Osteoblast (primary cell): ENCODE data around the gene COL1A1. TPM values are rescaled to one million over a fixed set of nuclear protein-coding genes. Genes with fewer than 3 reads are reported as not detected.

Experiments
- DNase-seq: peaks from one replicate; pipeline ENCODE4 v3.0.0; 2011; ENCODE audit warnings: low spot score, mixed read lengths; ENCODE audit not compliant: insufficient read length; ENCODE audit errors: missing footprints
- H2AFZ ChIP-seq: 2 replicates; pipeline ENCODE4 v1.6.0; 2011; ENCODE audit warnings: mild to moderate bottlenecking, low read length
- H3K27ac ChIP-seq: 2 replicates; pipeline ENCODE4 v1.5.1; 2011; ENCODE audit warnings: mild to moderate bottlenecking, low read depth, low read length, moderate library complexity
- H3K27me3 ChIP-seq: 2 replicates; pipeline ENCODE4 v1.6.0; 2012; ENCODE audit warnings: mild to moderate bottlenecking, control low read depth, inconsistent platforms, low read length, moderate library complexity; ENCODE audit not compliant: insufficient read depth
- H3K36me3 ChIP-seq: 2 replicates; pipeline ENCODE4 v1.5.1; 2011; ENCODE audit warnings: mild to moderate bottlenecking, low read length, control low read depth, moderate library complexity; ENCODE audit not compliant: insufficient read depth
- H3K4me1 ChIP-seq: 2 replicates; pipeline ENCODE4 v1.5.1; 2011; ENCODE audit warnings: mild to moderate bottlenecking, low read length, control low read depth, moderate library complexity; ENCODE audit not compliant: insufficient read depth
- H3K4me2 ChIP-seq: 2 replicates; pipeline ENCODE4 v1.6.0; 2011; ENCODE audit warnings: mild to moderate bottlenecking, low read length; ENCODE audit not compliant: insufficient read depth
- H3K4me3 ChIP-seq: fragments of 200-600 bp; sonication (generic); 3 replicates; pipeline ENCODE4 v1.5.1; 2012; ENCODE audit warnings: mild to moderate bottlenecking, low read length, inconsistent platforms; ENCODE audit not compliant: insufficient read depth
- H3K79me2 ChIP-seq: 2 replicates; pipeline ENCODE4 v1.6.0; 2012; ENCODE audit warnings: mild to moderate bottlenecking, low read length, control low read depth, inconsistent platforms; ENCODE audit not compliant: insufficient read depth
- H3K9me3 ChIP-seq: 2 replicates; pipeline ENCODE4 v1.5.1; 2011; ENCODE audit warnings: low read depth, low read length, control low read depth
- H4K20me1 ChIP-seq: 2 replicates; pipeline ENCODE4 v1.6.0; 2012; ENCODE audit warnings: mild to moderate bottlenecking, low read length, control low read depth; ENCODE audit not compliant: insufficient read depth
- total RNA-seq: library from RNA; depleted of rRNA; stranded (reverse); fragments of >200 nt; gene quantifications from 2 replicates; pipeline ENCODE4 v1.2.3, GENCODE V29; 2012
- TF ChIP-seq, protein P1 (sequence below): IDR thresholded peaks from 2 replicates; pipeline ENCODE4 v1.5.1; 2011; ENCODE audit warnings: mild to moderate bottlenecking, low read depth, low read length, moderate library complexity; ENCODE audit errors: extremely low read depth

The COL1A1 gene
- total RNA-seq, 1 donor, result 8,987 TPM

DNA sequence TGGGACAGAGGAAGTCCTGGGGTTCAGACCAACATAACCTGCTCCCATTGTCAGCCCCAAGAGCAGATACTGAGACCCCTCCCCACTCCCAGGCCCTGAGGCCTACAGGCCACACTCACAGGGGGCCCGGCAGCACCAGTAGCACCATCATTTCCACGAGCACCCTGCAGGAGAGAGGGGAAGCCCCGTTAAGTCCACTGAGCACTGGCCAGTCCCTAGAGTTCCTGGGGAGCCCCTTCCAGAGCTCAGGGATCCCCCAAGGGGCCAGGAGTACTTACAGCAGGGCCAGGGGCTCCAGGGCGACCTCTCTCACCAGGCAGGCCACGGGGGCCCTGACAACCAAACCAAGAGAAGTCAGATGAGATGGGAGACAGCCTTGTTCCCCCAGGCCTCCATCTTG is 5.4 kb downstream of the COL1A1 start:
- no peak overlapping the region for H2AFZ ChIP-seq
- no peaks in the 10 kb centered on the region for H3K27me3 ChIP-seq
- peak overlapping the region; percentile 96 for H3K27ac ChIP-seq
- H3K9me3 ChIP-seq, result no peaks in the 10 kb centered on the region
- H3K36me3 ChIP-seq, result peaks cover 88% of the 10 kb centered on the region
- H3K4me2 ChIP-seq, result peak overlapping the region; percentile 86
- peak; percentile 66 for DNase-seq
- peaks cover 64% of the 10 kb centered on the region for H3K4me1 ChIP-seq
- H3K79me2 ChIP-seq, result peaks cover 96% of the 10 kb centered on the region
- peaks cover 90% of the 10 kb centered on the region for H4K20me1 ChIP-seq
- H3K4me3 ChIP-seq, result peak overlapping the region; percentile 99
- TF ChIP-seq, protein P1, sequence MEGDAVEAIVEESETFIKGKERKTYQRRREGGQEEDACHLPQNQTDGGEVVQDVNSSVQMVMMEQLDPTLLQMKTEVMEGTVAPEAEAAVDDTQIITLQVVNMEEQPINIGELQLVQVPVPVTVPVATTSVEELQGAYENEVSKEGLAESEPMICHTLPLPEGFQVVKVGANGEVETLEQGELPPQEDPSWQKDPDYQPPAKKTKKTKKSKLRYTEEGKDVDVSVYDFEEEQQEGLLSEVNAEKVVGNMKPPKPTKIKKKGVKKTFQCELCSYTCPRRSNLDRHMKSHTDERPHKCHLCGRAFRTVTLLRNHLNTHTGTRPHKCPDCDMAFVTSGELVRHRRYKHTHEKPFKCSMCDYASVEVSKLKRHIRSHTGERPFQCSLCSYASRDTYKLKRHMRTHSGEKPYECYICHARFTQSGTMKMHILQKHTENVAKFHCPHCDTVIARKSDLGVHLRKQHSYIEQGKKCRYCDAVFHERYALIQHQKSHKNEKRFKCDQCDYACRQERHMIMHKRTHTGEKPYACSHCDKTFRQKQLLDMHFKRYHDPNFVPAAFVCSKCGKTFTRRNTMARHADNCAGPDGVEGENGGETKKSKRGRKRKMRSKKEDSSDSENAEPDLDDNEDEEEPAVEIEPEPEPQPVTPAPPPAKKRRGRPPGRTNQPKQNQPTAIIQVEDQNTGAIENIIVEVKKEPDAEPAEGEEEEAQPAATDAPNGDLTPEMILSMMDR, result no peak

DNA sequence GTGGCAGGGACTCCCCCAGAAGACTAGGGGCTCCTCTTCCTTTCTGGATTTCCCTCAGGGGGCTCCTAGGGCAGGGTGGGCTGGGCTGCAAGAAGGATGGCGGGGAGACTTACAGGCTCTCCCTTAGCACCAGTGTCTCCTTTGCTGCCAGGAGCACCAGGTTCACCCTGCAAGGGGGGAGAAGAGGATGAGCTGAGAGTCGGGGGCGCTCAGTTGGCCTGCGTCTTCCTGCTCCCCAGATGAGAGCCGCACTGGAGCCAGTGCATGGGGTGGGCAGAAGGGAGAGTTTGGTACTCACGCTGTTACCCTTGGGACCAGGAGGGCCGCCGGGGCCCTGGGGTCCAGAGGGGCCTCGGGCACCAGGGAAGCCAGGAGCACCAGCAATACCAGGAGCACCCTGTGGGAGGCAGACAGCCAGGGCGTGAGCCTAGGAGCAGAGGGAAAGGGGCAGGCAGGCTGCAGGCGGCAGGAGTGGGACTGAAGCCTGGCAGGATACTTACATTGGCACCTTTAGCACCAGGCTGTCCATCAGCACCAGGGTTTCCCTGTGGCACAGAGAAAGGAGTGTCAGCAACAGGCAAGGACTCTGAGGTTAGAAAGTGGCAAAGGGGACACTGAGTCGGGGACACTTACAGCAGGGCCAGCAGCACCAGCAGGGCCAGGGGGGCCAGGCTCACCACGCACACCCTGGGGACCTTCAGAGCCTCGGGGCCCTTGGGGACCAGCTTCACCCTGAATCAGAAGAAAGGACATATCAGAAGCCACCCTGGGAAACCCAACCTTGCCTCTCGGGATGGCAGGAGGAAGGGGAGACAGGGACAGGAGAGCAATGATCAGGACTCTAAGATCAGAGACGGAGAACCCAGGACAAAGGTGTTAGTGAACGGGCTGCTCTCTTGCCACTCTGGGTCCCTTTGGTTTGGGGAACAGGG is 6.2 kb downstream of the COL1A1 start:
- H2AFZ ChIP-seq, result no peak overlapping the region
- H3K79me2 ChIP-seq, result peaks cover 92% of the 10 kb centered on the region
- TF ChIP-seq, protein P1, result peak; percentile 44
- H3K4me3 ChIP-seq, result peak overlapping the region; percentile 99
- H3K9me3 ChIP-seq, result no peaks in the 10 kb centered on the region
- H4K20me1 ChIP-seq, result peaks cover 90% of the 10 kb centered on the region
- H3K4me1 ChIP-seq, result peaks cover 67% of the 10 kb centered on the region
- DNase-seq, result peak; percentile 92
- peaks cover 96% of the 10 kb centered on the region for H3K36me3 ChIP-seq
- H3K4me2 ChIP-seq, result peak overlapping the region; percentile 86
- H3K27me3 ChIP-seq, result no peaks in the 10 kb centered on the region
- H3K27ac ChIP-seq, result peak overlapping the region; percentile 96

DNA sequence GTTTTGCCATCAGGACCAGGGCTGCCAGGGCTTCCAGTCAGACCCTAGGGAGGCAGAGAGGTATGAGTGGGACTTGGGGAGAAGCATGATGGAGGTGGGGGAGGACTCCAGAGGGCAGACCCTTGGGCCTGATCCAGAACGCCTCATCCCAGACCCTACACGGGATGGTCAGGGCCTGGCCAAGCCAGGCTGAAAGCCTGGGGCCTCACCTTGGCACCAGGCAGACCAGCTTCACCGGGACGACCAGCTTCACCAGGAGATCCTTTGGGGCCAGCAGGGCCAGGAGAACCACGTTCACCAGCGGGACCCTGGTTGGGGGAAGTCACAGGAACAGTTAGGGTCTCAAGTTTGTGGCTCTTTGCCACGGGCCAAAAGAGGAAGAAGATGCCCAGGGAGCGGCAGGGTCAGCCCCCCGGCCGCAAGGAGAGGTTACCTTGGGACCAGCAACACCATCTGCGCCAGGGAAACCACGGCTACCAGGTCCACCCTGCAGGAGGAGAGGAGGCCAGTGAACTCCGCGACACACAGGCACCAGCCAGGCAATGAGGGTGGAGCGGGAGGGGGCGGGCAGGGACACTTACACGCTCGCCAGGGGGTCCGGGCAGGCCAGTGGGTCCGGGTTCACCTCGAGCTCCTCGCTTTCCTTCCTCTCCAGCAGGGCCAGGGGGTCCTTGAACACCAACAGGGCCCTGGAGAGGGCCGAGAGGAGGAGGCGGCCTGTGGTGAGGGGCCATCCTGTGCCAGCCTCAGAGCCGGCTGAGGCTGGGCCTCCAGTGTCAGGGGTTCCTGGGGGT is 7.1 kb downstream of the COL1A1 start:
- Histone ChIP-seq H3K27me3 (no peaks in the 10 kb centered on the region), H3K36me3 (peaks cover 99% of the 10 kb centered on the region), H2AFZ (no peak overlapping the region), H3K4me2 (peak overlapping the region; percentile 86), H3K4me1 (peaks cover 72% of the 10 kb centered on the region), H3K79me2 (peaks cover 89% of the 10 kb centered on the region), H3K9me3 (no peaks in the 10 kb centered on the region), H3K27ac (peak overlapping the region; percentile 96), H3K4me3 (no peak overlapping the region), H4K20me1 (peaks cover 93% of the 10 kb centered on the region)
- TF ChIP-seq, protein P1, result no peak
- DNase-seq, result peak; percentile 73
